NCI-H526 treated with DMSO at 0.1 percent for 48 hours (cell line): Measurements from ENCODE around the gene TMEM127.
"Not testable (repeated sequence)": the region's sequence is repeated elsewhere in the genome, so short reads cannot be mapped to it uniquely, and the experiment has no call there.

Experiments
- DNase-seq: peaks from one replicate; lab custom pipeline; 2025; lab: John Stamatoyannopoulos, UW

Gene TMEM127, protein sequence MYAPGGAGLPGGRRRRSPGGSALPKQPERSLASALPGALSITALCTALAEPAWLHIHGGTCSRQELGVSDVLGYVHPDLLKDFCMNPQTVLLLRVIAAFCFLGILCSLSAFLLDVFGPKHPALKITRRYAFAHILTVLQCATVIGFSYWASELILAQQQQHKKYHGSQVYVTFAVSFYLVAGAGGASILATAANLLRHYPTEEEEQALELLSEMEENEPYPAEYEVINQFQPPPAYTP

DNA sequence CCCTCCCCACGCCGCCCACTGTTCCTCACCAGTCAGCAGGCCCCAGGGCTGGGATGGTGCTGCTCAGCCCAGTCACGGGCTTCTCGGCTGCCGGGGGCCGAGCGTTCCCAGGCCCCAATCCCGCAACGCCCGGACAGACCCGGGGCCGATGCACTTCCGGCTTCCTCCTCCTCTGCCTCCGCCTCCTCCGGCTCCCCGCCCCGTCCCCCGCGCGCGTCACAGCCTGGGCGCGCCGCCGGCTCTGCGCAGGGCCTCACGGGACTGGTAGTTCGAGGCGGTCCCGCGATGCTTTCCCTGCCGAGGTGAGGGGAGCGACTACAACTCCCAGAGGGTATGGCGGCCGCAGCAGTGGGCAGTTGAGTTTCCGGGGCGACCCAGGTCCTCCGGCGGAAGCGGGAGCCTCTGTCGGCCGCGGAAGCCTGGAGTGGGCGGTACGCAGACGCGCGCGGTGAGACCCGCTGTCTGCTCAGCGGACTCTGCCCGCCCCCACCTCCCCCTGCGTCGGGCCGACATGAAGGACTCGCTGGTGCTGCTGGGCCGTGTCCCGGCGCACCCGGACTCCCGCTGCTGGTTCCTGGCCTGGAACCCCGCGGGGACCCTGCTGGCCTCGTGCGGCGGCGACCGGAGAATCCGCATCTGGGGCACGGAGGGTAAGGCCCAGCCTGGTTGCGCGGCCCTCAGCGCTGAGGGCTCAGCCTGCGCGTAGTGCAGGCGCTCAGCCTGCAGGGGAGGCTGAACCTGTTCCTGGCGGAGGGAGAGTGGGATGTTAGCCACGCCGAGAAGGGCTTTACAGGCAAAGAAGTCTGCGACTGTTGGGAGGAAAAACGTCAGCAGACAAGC lies at the start of gene TMEM127, which contains the start of gene CIAO1:
TMEM127 (minus strand) TSS at position 158 of the 840 bp plus-strand sequence. CDS start 616 bp downstream, outside the sequence.
CIAO1 (plus strand) TSS at position 386 of the 840 bp plus-strand sequence; CDS start at position 512, 126 bp downstream.
- peak; percentile 94 for DNase-seq

DNA sequence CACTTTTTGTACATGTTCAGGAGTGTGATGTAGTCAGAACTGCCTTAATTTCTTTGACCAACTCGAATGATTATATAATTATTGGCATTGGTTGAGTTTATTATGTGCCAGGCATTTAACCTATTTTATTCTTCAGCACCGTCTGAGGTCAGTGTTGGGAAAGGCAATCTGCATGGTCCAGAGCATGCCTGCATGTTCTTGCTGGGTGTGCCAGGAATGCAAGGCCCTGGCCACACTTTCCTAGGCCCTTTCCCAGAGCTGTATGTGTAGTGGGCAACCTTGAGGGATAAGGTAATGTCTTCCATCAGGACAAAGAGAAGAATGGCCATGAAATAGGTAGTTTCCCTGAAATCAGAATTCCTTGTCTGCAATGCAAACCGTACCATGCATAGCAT lies 49.2 kb upstream of the TMEM127 start:
- DNase-seq: no peak

DNA sequence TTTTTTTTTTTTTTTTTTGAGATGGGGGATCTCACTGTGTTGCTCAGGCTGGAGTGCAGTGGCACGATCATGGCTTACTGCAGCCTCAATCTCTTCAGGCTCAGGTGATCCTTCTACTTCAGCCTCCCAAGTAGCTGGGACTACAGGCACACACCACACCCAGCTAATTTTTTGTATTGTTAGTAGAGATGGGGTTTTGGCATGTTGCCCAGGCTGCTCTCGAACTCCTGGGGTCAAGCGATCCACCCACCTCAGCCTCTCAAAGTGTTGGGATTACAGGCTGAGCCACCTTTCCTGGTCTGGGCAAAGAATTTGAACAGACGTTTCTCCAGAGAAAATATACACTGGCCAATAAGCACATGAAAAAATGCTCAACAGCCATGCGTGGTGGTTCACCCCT lies 42.5 kb upstream of the TMEM127 start:
- DNase-seq: no peak

DNA sequence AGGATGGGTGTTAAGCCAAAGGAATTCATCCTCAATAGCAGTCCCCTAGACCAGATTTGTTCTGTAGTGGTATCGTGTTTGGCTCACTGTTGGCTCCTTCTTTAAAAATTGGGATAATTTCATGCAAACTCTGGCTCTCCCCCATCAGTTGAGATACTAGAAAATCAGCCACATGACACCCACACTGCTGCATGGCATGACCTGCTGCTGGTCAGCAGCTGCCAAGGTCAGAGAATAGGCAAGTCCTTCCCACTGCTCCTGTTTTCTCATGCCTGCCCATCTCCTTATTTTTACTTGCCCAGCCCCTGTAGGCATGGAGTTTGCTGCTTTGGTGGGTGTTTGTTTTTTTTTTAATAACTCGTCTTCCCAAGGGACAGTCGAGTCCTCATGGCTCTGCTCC lies 40.6 kb upstream of the TMEM127 start:
- no peak for DNase-seq

DNA sequence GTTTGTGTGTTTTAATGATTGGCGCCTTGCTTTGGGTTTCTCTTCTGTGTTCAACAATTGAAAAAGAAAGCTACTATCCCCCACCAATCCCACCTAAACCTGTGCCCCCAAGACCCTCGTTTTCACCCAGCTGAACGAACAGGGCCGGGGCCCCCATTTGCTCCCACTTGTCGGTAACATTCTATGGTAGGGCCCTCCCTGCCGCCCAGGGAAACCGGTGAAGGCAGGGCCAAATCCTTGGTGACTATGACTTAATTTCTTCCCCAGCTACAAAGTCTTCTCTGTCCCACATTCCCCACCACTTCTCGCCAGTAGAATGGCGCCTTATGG lies 40.1 kb upstream of the TMEM127 start:
- DNase-seq: no peak

DNA sequence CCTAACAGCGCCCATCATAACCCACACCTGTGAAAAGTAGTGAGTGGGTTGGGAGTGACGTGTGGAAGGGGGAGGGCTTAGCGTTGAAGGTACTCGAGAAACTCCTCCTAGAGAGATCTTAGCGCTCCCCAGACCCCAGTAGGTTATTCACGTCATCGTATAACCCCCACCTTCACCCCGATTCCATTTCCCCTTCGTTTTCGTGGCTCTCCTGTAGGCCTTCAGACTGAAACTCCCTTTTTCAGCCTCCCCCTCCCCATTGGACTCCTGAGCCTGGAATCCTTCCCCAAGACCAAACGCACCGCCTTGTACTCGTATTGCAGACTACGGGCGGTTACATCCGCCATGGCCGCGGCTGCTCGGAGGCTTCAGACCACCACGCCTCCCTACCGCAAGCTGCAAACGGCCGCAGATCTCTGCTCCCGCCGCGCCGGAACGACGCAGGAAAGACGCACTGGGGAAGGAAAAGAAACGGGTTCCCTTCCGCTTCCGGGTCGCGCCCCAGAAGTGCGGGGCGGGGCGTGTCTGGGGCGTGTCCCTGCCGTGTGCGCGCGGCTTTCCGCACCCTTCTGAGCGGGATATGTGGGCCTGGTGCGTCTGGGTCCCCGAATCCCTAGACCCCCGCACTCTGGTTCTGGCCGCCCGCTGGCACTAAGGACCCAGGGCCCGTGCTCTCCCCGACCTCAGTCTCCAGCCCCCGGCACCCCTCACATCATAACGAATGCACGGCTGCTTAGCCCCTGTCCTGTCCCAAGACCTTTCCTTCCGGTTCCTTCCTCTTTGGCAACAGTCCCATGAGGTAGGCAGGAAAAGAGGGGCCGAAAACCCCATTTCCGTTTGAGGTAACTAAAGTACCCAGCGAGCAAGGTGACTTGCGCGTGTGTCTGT lies 39.5 kb upstream of the TMEM127 start, which contains the start of gene SNRNP200:
SNRNP200 (minus strand) TSS at position 456 of the 888 bp plus-strand sequence; CDS start at position 347, 109 bp downstream.
- DNase-seq: peak; percentile 63

DNA sequence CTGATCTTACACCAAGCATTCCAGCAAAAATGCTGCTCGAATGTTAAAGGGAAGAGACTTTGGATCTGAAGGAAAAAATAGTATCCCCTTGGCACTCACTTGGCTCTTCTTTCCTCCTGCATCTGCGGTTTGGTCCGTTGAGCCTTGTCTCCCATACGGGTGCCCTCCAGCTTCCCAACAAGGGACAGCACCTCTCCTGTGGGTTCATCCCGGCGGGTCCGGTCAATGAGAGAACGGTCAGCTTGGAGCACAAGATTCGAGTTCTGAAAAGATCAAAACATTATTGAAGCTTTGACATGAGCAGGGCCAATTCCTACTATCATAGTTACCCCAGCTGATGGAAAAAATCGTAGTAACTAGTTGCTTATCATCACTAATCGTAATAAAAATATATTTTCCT lies 38.8 kb upstream of the TMEM127 start:
- DNase-seq: no peak

DNA sequence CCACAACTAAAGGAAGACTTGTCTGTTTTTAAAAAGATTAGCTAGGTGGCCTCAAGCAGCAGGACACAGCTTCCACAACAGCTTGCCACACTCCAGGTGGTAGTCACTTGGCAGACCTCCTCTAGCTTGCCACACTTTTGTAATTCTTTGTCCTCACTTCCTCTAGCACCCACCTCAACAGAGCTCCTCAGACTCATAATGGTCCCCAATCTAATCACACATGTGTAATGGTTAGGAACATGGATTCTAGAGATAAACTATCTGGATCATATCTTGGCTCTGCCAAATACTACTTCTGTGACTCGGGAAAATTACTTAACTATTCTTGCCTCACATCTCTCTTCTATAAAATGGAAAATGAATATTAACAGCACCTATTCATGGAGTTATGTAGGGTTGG lies 36.1 kb upstream of the TMEM127 start:
- no peak for DNase-seq

DNA sequence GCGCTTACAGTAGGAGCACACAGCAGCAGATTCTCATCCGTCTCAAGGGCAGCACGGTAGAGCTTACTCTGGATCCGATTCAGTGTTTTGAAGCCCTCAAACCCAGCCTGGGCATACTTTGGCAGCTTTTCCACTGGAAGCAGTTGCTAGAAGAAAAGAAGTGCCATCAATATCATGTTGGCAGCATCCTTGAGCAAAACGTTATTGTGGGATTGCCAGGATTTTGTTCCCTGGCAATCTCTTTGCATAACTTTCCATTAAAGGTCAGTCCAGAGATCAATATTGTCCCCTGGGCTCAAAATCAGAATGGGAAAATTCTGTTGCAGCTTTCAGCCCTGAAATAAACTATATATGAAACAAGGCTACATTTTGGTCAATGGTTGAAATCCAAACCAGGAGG lies 31.1 kb upstream of the TMEM127 start:
- DNase-seq: no peak

DNA sequence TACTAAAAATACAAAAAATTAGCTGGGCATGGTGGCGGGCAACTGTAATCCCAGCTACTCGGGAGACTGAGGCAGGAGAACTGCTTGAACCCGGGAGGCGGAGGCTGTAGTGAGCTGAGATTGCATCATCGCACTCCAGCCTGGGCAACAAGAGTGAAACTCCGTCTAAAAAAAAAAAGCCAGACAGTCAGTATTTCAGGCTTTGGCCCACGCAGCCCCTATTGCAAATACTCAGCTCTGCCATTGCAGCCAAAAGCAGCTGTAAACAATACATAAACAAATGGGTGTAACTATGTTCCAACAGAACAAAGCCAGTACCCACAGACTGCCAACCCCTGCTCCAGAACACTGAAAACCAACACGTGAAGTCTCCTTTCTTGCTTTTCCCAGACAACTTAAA lies 28.5 kb upstream of the TMEM127 start:
- DNase-seq: not testable (repeated sequence)

DNA sequence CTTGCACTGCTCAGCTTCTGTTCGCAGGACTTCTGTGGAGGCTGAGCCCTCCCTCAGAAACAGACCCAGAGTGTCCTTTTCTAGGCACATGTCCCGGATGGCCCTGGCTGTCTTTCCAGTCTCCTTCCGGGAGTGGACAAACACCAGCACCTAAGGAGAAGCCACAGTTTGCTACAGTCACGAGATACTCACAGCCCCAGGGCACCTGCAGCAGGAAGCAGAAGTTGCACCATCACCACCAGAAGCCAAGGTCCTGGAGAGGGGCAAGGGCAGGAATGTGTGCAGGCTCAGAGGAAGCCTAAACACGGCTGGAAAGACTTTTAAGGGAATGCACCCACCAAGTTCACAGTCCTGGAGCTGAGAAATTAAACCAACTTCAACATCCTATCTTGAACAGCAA lies 26.0 kb upstream of the TMEM127 start:
- DNase-seq: no peak

DNA sequence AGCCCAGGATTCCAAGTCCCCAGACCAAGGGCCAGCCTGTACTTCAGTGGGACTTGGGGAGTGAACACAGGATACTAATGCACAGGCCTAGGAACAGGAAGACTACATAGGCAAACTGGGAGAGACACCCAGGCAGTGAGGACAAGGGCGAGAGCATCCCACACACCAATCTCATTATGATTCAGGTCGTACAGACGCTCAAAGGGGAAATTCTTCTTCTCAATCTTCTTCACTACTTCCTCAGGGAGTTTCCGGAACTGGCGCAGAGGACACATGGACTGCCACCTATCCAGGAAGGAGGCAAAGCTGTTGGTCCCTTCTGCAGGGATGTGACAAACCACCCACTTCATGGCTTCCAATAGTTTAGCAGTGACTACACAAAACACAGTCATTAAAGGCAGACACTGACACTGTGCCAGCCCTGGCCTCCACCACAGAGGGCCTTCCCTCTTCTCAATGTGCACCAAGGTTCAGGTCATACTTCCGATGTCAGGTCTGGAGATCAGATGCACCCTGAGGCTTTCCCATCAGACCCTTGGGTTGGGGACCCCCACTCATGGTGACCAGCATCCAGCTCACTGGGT lies 21.6 kb upstream of the TMEM127 start:
- DNase-seq: no peak

DNA sequence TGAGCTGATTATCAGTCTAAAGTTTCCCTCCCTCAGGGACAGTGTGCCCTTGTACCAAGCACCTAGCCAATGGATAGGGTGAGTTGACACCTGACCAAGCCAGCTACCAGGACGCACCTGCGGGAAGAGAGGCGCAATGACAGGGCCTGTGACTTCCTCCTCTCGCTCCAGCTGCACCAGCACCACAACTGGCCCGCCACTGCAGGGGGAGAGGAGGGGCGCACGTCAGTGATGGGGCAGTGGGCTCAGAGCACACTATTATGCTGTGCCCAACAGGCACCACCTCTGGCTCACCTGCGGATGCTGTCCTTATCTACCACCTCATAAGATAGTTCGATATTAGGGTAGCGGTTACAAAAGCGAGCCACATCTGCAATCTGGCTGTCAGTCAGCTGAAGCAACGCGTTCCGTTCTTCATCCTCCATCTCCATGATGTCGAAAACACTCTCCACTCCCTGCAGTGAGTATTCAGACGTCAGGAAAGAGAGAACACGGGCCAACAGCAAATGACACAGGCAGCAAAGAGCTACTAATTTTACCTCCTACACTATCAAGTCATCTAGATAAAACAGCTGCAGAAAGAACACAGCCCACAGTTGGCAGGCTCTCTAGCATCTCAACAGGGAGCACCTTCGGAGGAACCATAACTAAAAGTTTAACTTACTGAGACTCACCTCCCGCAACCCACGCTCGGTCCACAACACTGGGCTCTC lies 11.1 kb upstream of the TMEM127 start:
- DNase-seq: no peak

DNA sequence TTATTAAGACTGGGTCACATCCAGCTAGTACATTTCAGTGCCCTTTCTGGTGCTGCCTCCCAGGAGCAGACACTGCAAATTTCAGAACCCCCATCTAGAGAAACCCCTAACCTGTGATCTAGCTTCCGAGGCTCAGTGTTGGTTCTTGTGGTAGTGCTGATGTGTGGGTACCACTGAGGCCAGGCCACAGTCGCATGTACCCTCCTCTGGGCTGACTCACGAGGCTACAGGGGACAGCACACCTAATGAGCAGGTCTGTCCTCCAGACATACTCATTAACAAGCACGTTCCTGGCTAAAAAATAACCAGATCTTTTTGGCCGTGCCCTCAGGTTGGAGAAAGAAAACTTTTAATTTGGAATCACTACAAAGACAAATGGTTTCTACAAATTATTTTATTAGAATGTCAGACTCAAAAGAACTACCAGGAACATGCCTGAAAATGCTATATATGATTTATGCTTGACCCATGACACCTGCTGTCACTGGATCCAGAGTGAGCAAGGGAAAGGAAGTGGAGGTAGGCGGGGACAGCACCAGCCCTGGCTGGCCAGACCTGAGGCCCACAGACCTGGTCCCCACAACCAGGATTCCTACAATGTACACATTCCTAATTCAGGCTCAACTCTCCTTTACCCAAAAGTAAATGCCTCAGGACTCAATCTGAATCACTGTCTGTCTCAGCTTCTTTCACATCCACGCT lies 8.7 kb upstream of the TMEM127 start:
- no peak for DNase-seq

DNA sequence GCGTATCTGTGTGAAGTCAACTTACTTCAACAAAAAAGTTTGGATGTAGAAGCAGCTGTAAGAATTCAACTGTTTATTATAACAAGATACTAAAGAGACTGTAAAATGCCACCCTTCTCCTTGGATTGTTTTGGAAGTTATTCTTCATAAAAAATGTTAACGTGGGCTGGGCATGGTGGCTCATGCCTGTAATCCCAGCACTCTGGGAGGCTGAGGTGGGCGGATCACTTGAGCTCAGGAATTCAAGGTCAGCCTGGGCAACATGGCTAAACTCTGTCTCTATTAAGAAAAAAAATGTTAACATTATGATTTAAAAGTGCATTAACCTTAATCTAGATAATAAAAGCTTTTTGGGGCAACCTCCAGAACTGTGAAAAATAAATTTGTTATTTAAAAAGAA lies 8.0 kb upstream of the TMEM127 start:
- DNase-seq: no peak

DNA sequence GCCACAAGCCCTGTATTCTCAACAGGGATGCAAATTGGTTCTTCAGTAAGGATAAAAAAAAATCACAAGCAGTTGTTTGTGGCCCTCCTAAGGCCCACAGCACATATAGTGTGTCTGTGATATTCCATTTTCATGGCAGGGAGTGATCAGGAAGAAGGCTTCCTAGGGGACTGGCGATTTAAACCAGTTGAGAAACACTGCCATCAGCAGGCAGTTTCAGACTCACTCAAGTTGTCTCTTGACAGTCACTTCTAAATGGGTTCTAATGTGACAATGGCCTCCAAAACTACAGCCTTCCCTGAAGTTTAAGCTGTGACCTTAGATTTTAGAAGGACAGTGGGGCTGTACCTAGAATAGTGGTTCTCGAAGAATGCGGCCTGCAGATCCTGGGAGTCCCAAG lies 6.2 kb upstream of the TMEM127 start:
- DNase-seq: no peak

DNA sequence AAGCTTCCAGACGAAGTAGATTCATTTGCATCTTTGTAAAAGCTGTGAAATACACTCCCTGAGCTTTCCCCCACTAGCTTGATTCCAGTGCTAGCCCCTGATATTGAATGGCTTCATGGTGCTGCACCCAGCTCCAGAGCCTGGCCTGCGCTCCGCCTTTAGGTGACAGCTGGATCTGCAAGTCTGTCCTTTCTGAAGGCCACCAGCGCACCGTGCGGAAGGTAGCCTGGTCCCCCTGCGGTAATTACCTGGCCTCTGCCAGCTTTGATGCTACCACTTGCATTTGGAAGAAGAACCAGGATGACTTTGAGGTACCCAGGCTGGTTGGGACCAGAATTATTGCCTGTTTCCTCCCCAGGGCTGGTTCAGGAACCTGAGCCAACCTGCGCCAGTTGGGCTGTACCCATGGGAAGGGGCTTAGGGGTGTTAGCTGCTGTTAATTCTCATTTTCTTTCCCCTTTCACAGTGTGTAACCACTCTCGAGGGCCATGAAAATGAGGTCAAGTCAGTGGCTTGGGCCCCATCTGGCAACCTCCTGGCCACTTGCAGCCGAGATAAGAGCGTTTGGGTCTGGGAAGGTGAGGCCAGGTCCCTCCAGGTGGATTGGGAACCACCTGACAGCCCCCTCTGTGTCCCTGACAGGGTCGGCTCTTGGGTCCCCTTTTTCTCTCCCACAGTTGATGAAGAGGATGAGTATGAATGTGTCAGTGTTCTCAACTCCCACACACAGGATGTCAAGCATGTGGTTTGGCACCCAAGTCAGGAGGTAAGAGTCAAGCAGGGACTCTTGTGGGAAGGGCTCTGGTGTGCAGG lies 1.6 kb upstream of the TMEM127 start:
- no peak for DNase-seq

DNA sequence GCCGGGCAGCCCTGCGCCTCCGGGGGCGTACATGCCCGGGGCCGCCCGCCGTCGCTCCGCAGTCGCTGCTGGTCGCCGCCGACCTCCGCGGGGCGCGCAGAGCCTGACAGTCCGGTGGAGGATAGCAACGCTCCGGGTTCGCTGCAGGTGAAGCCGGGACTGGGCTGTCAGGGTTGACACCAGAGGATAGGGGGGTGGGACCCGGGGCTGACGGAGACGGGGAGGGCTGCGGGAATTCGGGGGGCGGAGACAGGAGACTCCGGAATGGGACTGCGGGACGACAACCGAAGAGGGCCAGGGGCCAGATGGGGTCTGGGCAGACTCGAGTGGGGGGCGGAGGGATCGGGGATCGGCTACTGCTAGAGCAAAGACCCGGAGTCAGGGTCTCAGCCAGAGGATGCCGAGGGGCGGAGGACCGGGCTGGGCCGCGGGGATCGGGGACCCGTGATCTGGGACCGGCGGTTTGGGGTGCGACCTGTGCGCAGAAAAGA lies 403 bp downstream of the TMEM127 start:
- no peak for DNase-seq

DNA sequence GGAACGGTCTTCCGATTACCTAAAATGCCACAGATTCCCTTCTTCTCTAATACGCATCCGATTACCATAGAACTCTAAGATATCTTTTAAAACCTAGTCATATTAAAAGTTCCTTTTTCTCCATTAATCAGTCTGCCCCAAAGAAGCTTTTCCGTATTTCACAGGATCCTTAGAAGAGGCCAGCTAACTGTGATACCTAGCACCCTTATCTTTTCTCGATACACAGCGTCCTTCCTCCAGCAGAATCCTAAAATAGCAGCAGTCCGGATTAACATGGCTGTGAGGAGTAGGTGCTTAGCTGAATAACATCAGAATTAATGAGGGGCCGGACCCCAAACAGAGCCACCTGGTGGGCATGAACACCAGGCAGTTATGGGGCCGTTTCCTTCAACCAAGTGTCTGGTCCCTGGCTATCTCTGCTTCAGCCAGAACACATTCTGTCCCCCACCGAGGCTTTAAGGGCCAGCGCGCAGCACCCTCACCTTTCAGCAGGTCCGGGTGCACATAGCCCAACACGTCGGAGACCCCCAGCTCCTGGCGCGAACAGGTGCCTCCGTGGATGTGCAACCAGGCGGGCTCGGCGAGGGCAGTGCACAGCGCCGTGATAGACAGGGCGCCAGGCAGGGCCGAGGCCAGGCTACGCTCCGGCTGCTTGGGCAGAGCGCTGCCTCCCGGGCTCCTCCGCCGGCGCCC lies 995 bp downstream of the TMEM127 start:
- peak; percentile 13 for DNase-seq
